Measurements from ENCODE around the gene SLC30A2.

Gene SLC30A2

GRCh38 chr1:26070963-26071342 lies 25.0 kb upstream of the SLC30A2 start:
- FAIRE-seq, result no peak
- no peak for DNase-seq (ENCODE audit: extremely low spot score, insufficient read length, low read depth)

DNA sequence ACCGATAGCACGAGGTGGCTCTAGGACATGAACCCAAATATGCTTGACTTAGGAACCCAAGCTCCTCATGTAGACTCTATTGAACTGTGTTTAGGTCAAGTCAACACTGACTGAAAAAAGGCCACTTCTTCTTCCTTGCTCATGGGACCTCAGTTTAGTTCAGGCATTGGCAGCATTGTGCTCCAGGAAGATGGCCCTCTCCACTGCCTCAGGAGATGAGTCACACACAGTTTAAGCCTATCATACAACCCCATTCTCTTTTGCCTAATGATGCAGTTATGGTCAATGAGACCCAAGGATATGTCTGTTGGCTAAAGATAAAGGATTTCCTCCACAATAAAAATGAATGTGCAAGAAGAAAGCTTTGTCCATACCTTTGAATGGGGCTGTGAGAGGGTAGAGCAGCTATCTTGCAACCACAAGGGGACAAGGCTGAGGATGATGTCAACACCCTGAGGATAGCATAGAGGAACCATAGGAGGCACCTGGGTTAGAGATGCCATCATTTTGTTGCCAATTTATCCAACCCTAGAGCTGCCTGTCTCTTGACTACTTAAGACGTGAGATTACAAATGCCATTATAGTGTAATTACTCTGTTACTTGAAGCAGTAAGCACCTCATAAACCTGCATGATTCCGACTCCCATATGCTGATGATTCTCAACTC lies 24.5 kb upstream of the SLC30A2 start:
- DNase-seq (ENCODE audit: extremely low spot score, insufficient read length, low read depth), result no peak

GRCh38 chr1:26069941-26070295 lies 24.0 kb upstream of the SLC30A2 start:
- DNase-seq (ENCODE audit: extremely low spot score, insufficient read length, low read depth) (no peak), FAIRE-seq (no peak)

More for the DNA sequence above, 24.5 kb upstream of the SLC30A2 start:
- FAIRE-seq, result no peak

DNA sequence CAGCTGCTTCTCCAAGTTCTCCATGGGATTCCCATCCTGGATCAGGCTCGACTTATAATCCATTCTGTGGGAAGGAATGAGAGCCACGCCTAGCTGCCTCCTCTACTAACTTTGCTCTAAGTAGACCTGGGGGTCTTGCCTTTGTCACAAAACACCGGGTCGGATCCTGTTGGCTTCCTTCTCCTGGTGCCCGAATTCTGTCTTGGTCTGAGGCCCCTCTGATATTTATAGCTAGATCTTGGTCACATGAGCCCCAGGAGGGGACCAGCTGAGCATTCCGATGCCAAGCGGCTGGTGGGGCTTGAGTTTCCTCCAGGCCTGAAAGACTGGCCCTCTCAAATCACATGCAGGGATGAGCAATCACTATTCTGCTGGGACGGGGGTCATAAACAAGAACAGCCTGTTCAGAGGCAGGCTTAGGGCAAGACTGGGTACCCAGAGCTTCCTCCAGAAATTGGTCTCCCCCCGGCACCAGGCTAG lies 21.6 kb upstream of the SLC30A2 start, which contains the start of gene TRIM63:
Gene TRIM63, minus strand, starts transcription at position 199 of the 480 bp plus-strand sequence. Its CDS starts 136 bp downstream, at position 63.
- DNase-seq (ENCODE audit: extremely low spot score, insufficient read length, low read depth), result no peak

DNA sequence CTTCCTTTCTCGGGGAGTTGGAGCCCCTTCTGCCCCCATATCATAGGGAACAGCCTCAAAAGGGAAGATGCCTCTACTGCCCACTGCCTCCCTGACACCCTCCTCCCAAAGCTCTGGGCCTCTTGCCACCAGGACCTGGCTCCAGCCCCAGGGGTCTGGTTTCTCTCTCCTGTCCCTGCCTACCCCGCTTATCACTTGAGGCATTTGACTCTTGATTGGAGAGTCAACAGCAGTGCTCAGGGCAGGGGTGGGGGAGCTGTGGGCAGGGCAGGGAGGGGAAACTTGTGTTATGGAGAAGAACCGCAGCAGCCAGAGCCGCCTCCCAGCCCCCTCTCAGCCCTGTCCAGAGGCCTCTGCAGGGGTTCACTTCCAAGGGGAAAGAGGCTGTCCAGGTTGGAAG lies 20.9 kb upstream of the SLC30A2 start:
- FAIRE-seq, result no peak

More for the DNA sequence above, 21.6 kb upstream of the SLC30A2 start, which contains the start of gene TRIM63:
- FAIRE-seq, result no peak

GRCh38 chr1:26066160-26066559 lies 20.2 kb upstream of the SLC30A2 start:
- DNase-seq (ENCODE audit: extremely low spot score, insufficient read length, low read depth), result no peak
- no peak for FAIRE-seq

More for the DNA sequence above, 20.9 kb upstream of the SLC30A2 start:
- DNase-seq (ENCODE audit: extremely low spot score, insufficient read length, low read depth), result no peak

DNA sequence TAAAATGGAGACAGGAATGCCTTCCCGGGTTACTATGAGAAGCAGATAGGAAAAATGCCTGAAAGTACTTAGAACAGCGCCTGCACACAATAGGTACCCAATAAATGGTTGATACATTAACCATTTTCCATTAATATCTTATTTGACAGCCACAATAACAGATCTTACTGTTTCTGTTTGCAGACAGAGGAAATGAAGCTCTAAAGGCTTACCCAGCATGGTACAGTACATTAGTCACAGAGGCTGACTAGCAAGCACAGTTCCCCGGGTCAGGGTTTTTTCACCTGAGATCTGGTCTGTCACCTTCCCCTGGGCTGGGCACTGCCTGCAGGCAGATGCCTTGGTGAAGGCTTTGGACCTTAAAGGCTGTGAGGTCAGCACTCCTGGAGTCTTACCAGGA lies 18.6 kb upstream of the SLC30A2 start:
- DNase-seq (ENCODE audit: extremely low spot score, insufficient read length, low read depth) (peak; percentile 56), FAIRE-seq (peak; percentile 89)

DNA sequence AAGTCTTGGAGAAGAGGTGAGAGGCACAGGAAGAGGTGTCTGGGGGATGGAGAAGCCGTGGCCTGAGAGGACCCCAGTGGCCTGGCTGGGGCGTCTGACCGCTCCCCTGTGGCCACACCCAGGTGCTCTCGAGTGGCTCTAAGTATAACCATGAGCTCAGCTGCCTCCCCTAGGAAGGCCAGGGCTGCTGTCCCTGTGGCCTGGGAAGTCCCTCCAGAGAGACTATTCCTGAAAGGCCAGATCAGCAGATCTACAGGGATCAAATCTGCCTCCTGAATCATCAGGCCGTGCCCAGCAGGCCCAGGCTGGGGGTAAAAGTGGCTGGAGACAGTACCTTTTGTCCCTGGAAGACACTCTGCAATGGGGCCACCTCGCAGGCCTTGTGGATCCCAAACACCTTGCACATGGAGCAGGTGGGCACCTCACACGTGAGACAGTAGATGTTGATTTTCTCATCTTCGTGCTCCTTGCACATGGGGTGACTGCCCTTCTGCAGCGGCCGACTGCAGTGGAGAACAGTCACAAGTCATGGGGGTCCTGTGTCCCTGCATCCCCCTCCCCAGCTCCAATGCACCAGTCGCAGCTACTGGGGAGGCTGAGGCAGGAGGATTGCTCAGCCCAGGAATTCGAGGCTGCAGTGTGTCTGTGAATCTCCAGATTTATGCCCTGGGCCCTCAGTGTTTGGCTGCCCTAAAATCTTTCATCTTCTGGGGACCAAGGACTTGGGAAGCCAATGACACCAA lies 15.1 kb upstream of the SLC30A2 start:
- FAIRE-seq (no peak), DNase-seq (ENCODE audit: extremely low spot score, insufficient read length, low read depth) (no peak)

DNA sequence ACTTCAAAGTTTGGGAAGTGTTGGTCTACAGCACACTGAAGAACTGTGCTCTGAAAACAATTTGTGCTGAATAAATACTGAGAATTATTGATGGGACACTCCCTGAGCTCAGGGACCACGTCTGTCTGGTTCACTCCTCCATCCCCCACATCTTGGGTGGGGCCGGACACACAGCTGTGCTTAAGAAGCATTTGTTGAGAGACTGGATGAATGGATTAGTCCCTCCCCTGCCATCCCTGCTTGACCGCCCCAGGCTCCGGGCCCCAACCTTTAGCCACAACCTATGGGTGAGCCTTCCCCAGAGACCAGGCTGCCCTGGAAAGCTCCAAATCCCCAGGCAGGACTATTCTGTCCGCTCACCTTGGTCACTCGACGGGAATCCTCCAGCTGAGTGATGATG lies 14.0 kb upstream of the SLC30A2 start:
- DNase-seq (ENCODE audit: extremely low spot score, insufficient read length, low read depth) (no peak), FAIRE-seq (no peak)

- DNase-seq (ENCODE audit: extremely low spot score, insufficient read length, low read depth) (no peak), FAIRE-seq (no peak)
Measured at GRCh38 chr1:26058052-26058595, 12.2 kb upstream of the SLC30A2 start.

- FAIRE-seq (no peak), DNase-seq (ENCODE audit: extremely low spot score, insufficient read length, low read depth) (no peak)
Measured at GRCh38 chr1:26057189-26057588, 11.3 kb upstream of the SLC30A2 start.

- FAIRE-seq (no peak), DNase-seq (ENCODE audit: extremely low spot score, insufficient read length, low read depth) (no peak)
Measured at GRCh38 chr1:26055041-26055440, 9.1 kb upstream of the SLC30A2 start.

DNA sequence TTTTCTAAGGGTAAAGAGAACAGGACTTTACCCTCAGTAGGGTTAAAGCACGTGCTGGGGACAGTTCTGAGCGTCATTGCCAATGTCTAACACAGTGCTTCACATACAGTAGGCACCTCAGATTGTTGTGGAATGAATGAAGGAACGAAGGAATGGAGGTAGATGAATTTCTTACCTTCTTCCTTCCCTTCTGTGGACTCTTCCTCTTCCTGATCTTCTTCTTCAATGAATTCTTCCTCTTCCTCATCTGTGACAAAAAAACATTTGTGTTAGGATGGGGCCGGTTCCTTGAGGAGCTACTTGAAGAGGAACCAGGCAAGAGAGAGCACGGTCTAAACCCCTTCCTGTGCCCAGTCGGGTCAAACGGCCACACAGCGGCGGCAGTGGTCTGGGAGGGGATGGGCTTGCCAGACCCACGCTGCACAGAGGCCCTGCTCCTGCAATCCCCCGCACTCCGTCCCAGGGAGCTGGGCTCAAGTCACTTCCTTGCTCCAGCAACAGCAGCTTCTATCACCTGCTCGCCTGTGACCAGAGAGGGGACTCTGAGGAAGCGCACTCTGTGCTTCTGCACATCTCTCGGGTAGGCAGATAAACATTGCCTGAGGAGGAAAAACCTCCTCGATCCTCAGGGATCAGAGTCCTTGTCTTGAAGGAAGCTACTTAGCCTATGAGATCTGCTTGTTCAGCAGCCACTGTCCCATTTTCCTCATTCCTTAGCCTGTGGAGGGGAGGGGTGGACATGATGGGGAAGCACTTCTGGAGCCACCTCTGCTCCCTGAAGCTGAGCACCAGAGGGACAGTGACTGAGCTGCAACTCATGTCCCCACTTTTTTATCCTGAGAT lies 8.0 kb upstream of the SLC30A2 start:
- DNase-seq (ENCODE audit: extremely low spot score, insufficient read length, low read depth) (no peak), FAIRE-seq (no peak)

DNA sequence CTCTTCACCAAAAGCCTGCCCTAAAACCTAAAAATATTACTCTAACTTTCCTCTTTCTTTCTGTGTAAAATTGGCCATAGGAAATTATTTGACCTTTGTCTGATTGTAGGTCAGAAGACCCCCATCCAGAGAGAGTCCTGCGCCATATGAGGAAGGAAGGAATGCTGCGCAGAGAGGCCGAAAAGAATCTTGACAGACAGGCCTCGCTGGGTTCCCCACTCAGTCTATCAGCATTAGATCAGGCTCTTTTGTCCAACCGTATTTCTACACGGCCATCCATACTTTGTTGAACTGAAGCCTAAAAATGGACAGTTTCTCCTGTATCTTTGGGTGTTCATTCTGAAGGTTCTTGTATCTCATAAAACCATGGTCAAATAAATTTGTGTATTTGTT lies 4.3 kb upstream of the SLC30A2 start:
- DNase-seq (ENCODE audit: extremely low spot score, insufficient read length, low read depth) (no peak), FAIRE-seq (no peak)

DNA sequence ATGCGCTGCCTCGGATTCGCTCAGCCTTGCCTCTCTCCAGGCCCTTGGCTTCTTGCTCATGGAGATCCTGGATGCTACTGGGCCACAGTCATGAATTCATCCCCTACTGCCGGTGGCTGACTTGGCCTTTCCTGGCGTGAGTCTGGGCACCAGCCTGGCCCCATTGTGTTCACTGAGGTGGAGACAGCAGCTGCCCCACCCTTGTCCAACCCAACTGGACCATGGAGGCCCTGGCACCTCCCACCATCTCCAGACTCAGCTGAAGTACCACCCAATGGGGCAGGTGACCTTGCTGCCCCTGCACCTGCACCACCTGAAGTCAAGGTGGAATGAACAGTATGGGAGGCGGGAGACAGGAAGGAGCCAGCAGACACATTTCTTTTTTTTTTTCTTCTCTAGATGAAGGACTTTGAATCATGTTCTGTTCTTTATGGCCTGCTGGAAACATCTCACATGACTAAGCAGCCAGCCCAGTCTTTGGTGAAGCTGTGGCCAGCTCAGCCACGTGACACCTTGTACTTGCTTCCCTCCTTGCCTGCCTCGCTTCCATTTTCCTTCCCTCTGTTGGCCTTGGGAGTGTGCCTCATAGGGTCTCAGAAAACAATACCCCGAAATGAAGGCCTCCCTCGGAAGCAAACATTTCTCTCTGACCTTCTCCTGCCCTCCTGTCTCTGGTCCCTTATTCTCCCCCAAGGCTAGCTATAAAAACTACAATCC lies 3.8 kb upstream of the SLC30A2 start:
- DNase-seq (ENCODE audit: extremely low spot score, insufficient read length, low read depth) (no peak), FAIRE-seq (no peak)

- no peak for FAIRE-seq
- DNase-seq (ENCODE audit: extremely low spot score, insufficient read length, low read depth), result no peak
Measured at GRCh38 chr1:26047278-26047874, 1.5 kb upstream of the SLC30A2 start.

- DNase-seq (ENCODE audit: extremely low spot score, insufficient read length, low read depth) (no peak), FAIRE-seq (no peak)
Measured at GRCh38 chr1:26046246-26047095, 553 bp upstream of the SLC30A2 start.

DNA sequence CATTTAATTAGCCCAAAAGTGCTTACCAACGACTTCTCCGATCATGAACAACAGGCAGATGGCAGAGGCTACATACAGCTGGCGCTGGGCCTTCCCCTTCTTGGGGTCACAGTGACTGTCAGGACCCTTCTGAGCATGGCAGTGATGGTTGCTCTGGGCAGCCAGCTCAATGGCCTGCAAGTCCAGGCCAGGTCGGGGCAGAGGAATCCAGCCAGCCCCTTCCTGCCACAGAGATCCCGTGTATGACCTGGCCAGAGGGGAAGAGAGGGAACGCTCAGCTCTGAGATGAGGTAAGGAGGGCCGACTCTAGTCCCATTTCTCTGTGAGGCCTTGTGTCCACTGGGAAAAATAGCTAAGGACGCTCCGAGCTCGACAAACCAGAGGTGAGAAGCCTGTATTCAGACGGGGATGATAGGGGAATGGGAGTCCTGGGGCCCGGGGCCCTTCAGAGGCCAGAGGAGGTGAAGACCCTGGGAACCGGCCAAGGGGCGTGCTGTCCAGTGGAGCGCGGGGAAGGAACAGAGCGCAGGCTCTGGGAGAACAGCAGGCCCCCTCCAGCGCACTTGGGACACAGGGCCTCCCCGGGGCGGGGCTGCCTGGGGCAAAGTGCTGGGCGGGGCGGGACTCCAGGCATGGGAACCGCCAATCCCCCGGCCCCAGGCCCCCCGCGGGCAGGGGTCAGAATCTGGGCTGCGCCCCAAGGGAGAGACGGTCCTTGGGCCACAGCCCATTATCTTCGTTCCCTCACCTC lies 772 bp downstream of the SLC30A2 start:
- no peak for DNase-seq (ENCODE audit: extremely low spot score, insufficient read length, low read depth)
- FAIRE-seq, result no peak

All from GM18507 (cell line).